GM19238 (cell line): ENCODE results near the gene CTNNBIP1.
"Not testable (repeated sequence)": the region's sequence is repeated elsewhere in the genome, so short reads cannot be mapped to it uniquely, and the experiment has no call there.

Experiments used
- DNase-seq: peaks from one replicate; pipeline ENCODE4 v3.0.0; 2011; ENCODE audit warnings: low spot score; ENCODE audit not compliant: insufficient read length

The CTNNBIP1 gene

DNA sequence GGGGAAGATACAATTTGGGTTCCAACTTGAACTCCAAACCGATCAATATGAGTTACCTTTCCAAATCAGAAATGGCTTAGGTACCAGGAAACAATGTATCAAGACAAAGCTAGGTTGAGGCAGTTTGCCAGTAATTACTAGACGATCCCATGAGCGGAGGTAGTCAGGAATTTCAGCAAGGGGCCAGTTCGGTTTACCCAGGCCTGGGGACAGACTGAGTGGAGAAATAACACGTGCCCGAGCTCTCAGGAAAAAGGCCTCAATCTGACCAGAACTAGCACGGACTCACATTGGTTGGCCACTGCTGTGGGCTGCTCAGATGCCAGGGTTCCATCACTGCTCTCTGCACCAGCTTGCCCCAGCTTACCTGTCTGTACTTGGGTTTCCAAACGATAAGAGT is 101.6 kb downstream of the CTNNBIP1 start:
- DNase-seq = no peak

DNA sequence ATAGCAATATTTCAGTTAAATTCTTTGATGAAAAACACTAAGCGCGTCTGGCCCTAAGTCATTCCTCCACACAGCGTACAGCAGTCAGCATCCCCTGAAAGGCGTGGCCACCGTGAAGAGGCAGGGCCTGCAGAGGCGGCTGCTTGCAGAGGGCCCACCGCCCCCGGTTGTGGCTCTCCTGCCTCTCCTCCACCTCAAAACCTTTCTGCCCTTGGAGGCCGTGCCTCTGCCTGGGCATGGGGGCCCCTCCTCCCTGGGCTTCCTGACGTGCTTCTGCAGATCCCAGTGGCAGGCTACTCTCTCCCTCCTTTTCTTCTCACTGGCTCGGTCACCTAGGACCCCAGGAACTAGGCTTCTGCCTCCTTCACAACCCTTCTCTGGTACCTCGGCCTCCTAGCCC is 102.5 kb downstream of the CTNNBIP1 start:
- no peak for DNase-seq

GRCh38 chr1:9805972-9806371 is 104.1 kb downstream of the CTNNBIP1 start:
- not testable (repeated sequence) for DNase-seq

DNA sequence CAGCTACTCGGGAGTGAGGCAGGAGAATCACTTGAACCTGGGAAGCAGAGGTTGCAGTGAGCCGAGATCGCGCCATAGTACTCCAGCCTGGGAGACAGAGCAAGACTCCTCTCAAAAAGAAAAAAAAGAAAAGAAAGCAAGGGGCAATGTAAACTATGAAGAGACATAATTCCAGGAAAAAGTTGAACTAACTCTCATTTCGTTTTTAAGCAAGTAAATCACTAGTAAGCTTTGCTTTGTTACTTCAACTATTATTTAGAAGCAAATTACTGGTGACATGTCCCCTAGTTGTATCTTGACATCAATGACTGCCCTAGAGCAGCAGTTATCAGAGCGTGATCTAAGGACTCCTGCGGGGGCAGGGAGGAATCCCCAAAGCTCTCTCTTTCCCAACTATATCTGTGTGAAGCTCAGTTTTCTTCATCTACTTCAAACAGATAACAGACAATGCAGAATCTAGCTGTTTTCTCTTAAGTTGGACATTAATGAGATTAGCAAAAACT is 105.0 kb downstream of the CTNNBIP1 start:
- DNase-seq = no peak

GRCh38 chr1:9803003-9803918 is 106.8 kb downstream of the CTNNBIP1 start:
- DNase-seq = not testable (repeated sequence)

DNA sequence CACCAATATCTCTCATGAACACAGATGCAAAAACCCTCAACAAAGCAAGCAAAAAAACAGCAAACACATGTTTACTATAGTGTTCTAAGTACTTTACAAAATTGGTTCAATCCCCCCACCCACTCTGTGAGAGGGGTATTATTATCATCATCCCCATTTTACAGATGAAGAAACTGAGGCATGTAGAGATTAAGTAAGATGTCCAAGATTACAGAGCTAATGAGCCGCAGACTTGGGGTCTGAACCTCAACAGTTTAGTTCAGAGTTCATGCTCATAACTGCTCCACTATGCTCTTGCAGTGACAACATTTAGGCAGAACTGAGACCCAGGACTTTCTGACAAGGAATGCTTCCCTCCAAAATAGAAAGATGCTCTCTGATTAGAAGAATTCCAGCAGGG is 108.2 kb downstream of the CTNNBIP1 start:
- DNase-seq = no peak
